Tibial artery (tissue), 4 donors: ENCODE measurements around the gene FRK.
"Not testable (repeated sequence)": the region's sequence is repeated elsewhere in the genome, so short reads cannot be mapped to it uniquely, and the experiment has no call there.

Experiments
- DNase-seq, 2 donors: peaks; one replicate each; pipeline ENCODE4 v3.0.0-alpha.2; 2019
- H3K27ac ChIP-seq, 2 donors: fragments of 200-600 bp; sonication (generic) in 1 of 2; 1 replicate in 1 of 2; 2 replicates in 1 of 2; pipeline ENCODE4 v1.5.1; 2018 to 2019; ENCODE audit warnings: mild to moderate bottlenecking in 1 of 2
- H3K27me3 ChIP-seq, 2 donors: fragments of 200-600 bp; sonication (generic) in 1 of 2; one replicate each; pipeline versions ENCODE4 v1.5.1 to v1.6.0; 2016 to 2019
- H3K36me3 ChIP-seq, 3 donors: fragments of 200-600 bp; sonication (generic) in 2 of 3; one replicate each; pipeline ENCODE4 v1.5.1; 2016 to 2019; ENCODE audit warnings: mild to moderate bottlenecking in 2 of 3
- H3K4me1 ChIP-seq, 4 donors: fragments of 200-600 bp; sonication (generic) in 2 of 4; 1 replicate in 3 of 4; 2 replicates in 1 of 4; pipeline ENCODE4 v1.5.1; 2016 to 2019
- H3K4me3 ChIP-seq, 2 donors: fragments of 200-600 bp; sonication (generic) in 1 of 2; 1 replicate in 1 of 2; 2 replicates in 1 of 2; pipeline ENCODE4 v1.5.1; 2018 to 2019; ENCODE audit warnings: mild to moderate bottlenecking in 2 of 2
- H3K9me3 ChIP-seq, 3 donors: fragments of 200-600 bp; sonication (generic) in 1 of 3; one replicate each; pipeline ENCODE4 v1.5.1; 2016 to 2019
- intact Hi-C: fragments of 100-400 bp; cut with DNase I; formaldehyde crosslinking; loops from one replicate; pipeline ENCODE4 v1.15.0; 2023; ENCODE audit warnings: low total_unique reads
- TF ChIP-seq, protein P1 (sequence below), 2 experiments: fragments of 200-600 bp in 1 of 2; fragments of 450-650 bp in 1 of 2; IDR thresholded peaks; one replicate each; pipeline ENCODE4 v1.5.1; 2017 to 2019; ENCODE audit warnings: antibody characterized with exemption in 2 of 2, mild to moderate bottlenecking in 1 of 2, moderate library complexity in 1 of 2

The FRK gene

DNA sequence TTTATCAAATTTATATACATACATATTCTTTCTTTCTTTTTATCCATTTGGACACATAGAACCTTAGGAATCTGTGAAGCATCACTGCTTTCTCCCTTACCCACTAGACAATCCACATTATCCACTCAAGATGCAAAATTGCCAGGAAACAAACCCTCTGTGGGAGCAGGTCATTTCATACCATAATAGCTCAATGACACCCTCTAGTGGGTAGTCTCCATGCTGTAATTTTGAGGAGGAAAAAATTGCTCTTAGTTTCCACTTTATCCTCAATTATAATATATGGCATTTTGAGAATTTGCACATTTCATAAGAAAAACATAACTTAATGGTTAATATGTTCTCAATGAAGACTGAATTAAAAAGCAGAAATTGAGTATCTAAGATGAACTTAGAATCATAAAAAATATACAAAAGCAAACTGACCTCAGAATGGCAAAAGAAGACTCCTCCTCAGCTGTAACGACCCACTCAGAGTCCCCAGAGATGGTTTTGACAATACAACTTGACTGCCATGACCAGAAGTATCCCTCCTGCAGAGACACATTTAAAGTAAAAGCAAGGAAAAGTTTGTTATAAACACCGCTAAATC lies 164.1 kb downstream of the FRK start:
- TF ChIP-seq, protein P1, sequence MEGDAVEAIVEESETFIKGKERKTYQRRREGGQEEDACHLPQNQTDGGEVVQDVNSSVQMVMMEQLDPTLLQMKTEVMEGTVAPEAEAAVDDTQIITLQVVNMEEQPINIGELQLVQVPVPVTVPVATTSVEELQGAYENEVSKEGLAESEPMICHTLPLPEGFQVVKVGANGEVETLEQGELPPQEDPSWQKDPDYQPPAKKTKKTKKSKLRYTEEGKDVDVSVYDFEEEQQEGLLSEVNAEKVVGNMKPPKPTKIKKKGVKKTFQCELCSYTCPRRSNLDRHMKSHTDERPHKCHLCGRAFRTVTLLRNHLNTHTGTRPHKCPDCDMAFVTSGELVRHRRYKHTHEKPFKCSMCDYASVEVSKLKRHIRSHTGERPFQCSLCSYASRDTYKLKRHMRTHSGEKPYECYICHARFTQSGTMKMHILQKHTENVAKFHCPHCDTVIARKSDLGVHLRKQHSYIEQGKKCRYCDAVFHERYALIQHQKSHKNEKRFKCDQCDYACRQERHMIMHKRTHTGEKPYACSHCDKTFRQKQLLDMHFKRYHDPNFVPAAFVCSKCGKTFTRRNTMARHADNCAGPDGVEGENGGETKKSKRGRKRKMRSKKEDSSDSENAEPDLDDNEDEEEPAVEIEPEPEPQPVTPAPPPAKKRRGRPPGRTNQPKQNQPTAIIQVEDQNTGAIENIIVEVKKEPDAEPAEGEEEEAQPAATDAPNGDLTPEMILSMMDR (IDR thresholded peaks at IDR 0.05), result peak; percentile 56 to 63
- DNase-seq, result no peak
- no peak overlapping the region for H3K27ac ChIP-seq
- no peaks in the 10 kb centered on the region for H3K36me3 ChIP-seq
- intact Hi-C loops, result no loop called here
- no peaks in the 10 kb centered on the region for H3K27me3 ChIP-seq
- H3K4me1 ChIP-seq, result no peaks in the 10 kb centered on the region
- H3K9me3 ChIP-seq, result no peaks in the 10 kb centered on the region
- no peak overlapping the region for H3K4me3 ChIP-seq

DNA sequence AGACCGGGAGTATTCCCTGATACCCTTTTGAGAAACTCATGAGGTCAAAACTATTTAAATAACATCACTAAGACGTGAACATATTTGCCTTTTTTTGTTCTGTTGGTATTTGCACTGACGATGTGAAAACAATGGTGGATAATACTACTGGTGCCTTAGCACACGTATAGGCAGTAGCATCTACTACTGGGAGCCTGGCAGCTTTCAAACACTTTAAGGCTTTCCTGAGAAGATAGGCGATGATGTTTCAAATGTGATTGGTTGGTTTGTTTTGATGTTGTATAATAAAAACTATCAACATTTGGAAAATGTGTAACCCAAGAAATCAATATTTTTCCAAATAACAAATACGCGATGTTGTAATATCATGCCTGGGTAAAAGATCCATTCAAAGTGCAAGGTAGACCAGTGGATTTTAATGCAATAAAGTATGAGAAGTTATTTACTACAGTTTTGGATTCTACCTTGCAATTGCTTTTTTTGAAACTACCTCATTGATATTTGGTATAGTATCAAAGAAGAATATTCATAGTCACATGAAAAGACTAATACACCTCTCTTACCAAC lies 166.2 kb downstream of the FRK start:
- Histone ChIP-seq H3K9me3 (no peaks in the 10 kb centered on the region), H3K36me3 (no peaks in the 10 kb centered on the region), H3K27me3 (no peaks in the 10 kb centered on the region), H3K4me1 (no peaks in the 10 kb centered on the region), H3K4me3 (no peak overlapping the region), H3K27ac (no peak overlapping the region)
- intact Hi-C loops, result no loop called here
- TF ChIP-seq, protein P1 (IDR thresholded peaks at IDR 0.05), result no peak
- DNase-seq, result no peak

- H3K9me3 ChIP-seq, result no peaks in the 10 kb centered on the region
- no peaks in the 10 kb centered on the region for H3K36me3 ChIP-seq
- DNase-seq, result no peak
- H3K4me1 ChIP-seq, result no peaks in the 10 kb centered on the region
- intact Hi-C loops, result no loop called here
- H3K27ac ChIP-seq, result no peak overlapping the region
- H3K4me3 ChIP-seq, result no peak overlapping the region
- TF ChIP-seq, protein P1 (IDR thresholded peaks at IDR 0.05), result no peak
- no peaks in the 10 kb centered on the region for H3K27me3 ChIP-seq
Observed at GRCh38 chr6:115891750-115892149, 168.9 kb downstream of the FRK start.

- DNase-seq, result no peak
- Histone ChIP-seq H3K27me3 (no peaks in the 10 kb centered on the region), H3K4me1 (no peaks in the 10 kb centered on the region), H3K9me3 (no peaks in the 10 kb centered on the region), H3K36me3 (no peaks in the 10 kb centered on the region), H3K4me3 (no peak overlapping the region), H3K27ac (no peak overlapping the region)
- intact Hi-C loops, result no loop called here
- TF ChIP-seq, protein P1 (IDR thresholded peaks at IDR 0.05), result no peak
Observed at GRCh38 chr6:115891111-115891669, 169.5 kb downstream of the FRK start.

GRCh38 chr6:115890238-115890637 lies 170.5 kb downstream of the FRK start:
- DNase-seq, result no peak
- Histone ChIP-seq H3K27me3 (no peaks in the 10 kb centered on the region), H3K36me3 (no peaks in the 10 kb centered on the region), H3K27ac (no peak overlapping the region), H3K9me3 (no peaks in the 10 kb centered on the region), H3K4me3 (no peak overlapping the region), H3K4me1 (no peaks in the 10 kb centered on the region)
- intact Hi-C loops, result no loop called here
- TF ChIP-seq, protein P1 (IDR thresholded peaks at IDR 0.05), result no peak

DNA sequence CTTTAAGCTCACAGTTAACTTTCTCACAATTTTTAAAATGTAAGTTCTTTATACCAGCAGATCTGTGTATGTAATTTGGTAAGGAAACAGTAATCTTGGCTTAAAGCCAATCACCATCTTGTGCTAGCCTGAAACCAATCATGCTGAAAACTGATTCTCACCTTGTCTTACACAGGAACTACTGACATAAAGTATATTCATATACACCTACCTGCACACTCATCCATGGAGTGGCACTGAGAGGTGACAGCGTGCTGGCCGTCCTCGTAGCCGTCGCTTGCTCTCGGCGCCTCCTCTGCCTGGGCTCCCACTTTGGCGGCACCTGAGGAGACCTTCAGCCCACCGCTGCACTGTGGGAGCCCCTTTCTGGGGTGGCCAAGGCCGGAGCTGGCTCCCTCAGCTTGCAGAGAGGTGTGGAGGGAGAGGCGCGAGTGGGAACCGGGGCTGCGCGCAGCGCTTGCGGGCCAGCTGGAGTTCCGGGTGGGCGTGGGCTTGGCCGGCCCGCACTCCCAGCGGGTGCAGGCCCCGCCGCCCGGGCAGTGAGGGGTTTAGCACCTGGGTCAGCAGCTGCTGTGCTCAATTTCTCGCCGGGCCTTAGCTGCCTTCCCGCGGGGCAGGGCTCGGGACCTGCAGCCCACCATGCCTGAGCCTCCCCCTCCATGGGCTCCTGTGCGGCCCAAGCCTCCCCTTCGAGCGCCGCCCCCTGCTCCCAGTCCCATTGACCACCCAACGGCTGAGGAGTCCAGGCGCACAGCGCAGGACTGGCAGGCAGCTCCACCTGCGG lies 171.8 kb downstream of the FRK start:
- H3K27ac ChIP-seq, H3K4me3 ChIP-seq, intact Hi-C loops, H3K36me3 ChIP-seq, H3K27me3 ChIP-seq, H3K9me3 ChIP-seq, H3K4me1 ChIP-seq: not testable (repeated sequence)
- peak in 1 of 2 donors; percentile 60 for DNase-seq
